A673 (cell line): ENCODE measurements around the gene TMEM138. TPM values are rescaled to one million over a fixed set of nuclear protein-coding genes. Genes with fewer than 3 reads are reported as not detected.

ENCODE experiments used
- BruUV-seq: library from RNA; stranded (reverse); fragments of 400-500 nt; replicated peaks from 2 replicates; lab custom pipeline; 2021; lab: Mats Ljungman, UMichigan
- CTCF ChIA-PET: fragments of 300-600 bp; sonication (Branson Sonifier 250); formaldehyde crosslinking; loops from one replicate; lab custom pipeline; 2022; ENCODE audit warnings: antibody characterized with exemption; lab: Charles Lee
- POLR2A ChIA-PET: fragments of 300-600 bp; sonication (Branson Sonifier 250); formaldehyde crosslinking; loops from one replicate; lab custom pipeline; 2022; ENCODE audit warnings: antibody characterized with exemption; ENCODE audit not compliant: low non-redundant PET; lab: Charles Lee
- DNase-seq: peaks from one replicate; pipeline ENCODE4 v3.0.0-alpha.2; 2015; ENCODE audit warnings: low spot score
- H3K27ac ChIP-seq: fragments of 200-600 bp; sonication (generic); 2 replicates; pipeline ENCODE4 v1.5.1; 2016; ENCODE audit warnings: mixed run types, low read depth, mild to moderate bottlenecking, mixed read lengths, antibody characterized with exemption, low read length; ENCODE audit not compliant: poor library complexity, severe bottlenecking
- H3K27me3 ChIP-seq: fragments of 200-600 bp; sonication (generic); replicated peaks from 2 replicates; pipeline ENCODE4 v1.6.1; 2017; ENCODE audit warnings: mixed run types, low read depth, mild to moderate bottlenecking, mixed read lengths, antibody characterized with exemption, low read length; ENCODE audit not compliant: insufficient read depth, poor library complexity
- H3K36me3 ChIP-seq: fragments of 200-600 bp; sonication (generic); 2 replicates; pipeline ENCODE4 v1.6.1; 2016; ENCODE audit warnings: mixed run types, mild to moderate bottlenecking, mixed read lengths, antibody characterized with exemption, low read length; ENCODE audit not compliant: insufficient read depth, poor library complexity, severe bottlenecking
- H3K4me1 ChIP-seq: fragments of 200-600 bp; sonication (generic); 2 replicates; pipeline ENCODE4 v1.6.1; 2017; ENCODE audit warnings: mixed run types, mild to moderate bottlenecking, mixed read lengths, antibody characterized with exemption, low read length; ENCODE audit not compliant: insufficient read depth, poor library complexity, severe bottlenecking
- H3K4me3 ChIP-seq: fragments of 200-600 bp; sonication (generic); 2 replicates; pipeline ENCODE4 v1.5.1; 2016; ENCODE audit warnings: low read depth, mixed run types, mild to moderate bottlenecking, mixed read lengths, low read length; ENCODE audit not compliant: poor library complexity, severe bottlenecking
- H3K9me3 ChIP-seq: fragments of 200-600 bp; sonication (generic); 2 replicates; pipeline ENCODE4 v1.6.1; 2016; ENCODE audit warnings: mixed run types, low read depth, mild to moderate bottlenecking, mixed read lengths, antibody characterized with exemption, low read length; ENCODE audit not compliant: poor library complexity, severe bottlenecking
- EZH2 ChIP-seq: fragments of 200-600 bp; sonication (generic); IDR thresholded peaks from 2 replicates; pipeline ENCODE4 v1.6.1; 2017; ENCODE audit warnings: borderline replicate concordance, low read depth, mild to moderate bottlenecking, mixed read lengths, antibody characterized with exemption, low read length; ENCODE audit not compliant: poor library complexity, severe bottlenecking
- intact Hi-C: fragments of 100-400 bp; cut with micrococcal nuclease; formaldehyde crosslinking; loops from one replicate; pipeline ENCODE4 v1.10.0; 2022; ENCODE audit not compliant: unreplicated experiment
- total RNA-seq: library from RNA; stranded (reverse); gene quantifications from 2 replicates; pipeline ENCODE4 v1.2.3, GENCODE V29; 2021
- TF ChIP-seq, protein P1 (sequence below): fragments of 300-800, 200-600 bp; sonication (generic); conservative IDR thresholded peaks from 2 replicates; pipeline ENCODE4 v1.5.1; 2017; ENCODE audit warnings: low read depth, mild to moderate bottlenecking, antibody characterized with exemption, low read length, moderate library complexity, mixed read lengths

TMEM138 gene
- total RNA-seq, 1 experiment from 2014 or later = 82.8 TPM

DNA sequence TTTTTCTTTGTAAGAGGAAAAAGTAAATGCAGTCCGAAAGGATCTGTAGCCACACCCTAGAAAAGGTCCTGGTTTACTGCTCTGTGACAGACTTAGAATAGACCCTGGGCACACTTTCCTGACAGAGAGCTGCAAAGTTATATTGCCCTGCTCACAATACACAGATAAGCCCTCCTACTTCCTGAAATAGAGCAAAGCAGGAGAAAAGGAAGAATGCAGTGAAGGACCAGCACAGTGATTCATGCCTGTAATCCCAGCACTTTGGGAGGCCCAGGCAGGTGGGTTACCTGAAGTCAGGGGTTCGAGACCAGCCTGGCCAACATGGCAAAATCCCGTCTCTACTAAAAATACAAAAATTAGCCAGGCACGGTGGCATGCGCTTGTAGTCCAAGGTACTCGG is 2.7 kb upstream of the TMEM138 start:
- no peak overlapping the region for H3K27ac ChIP-seq
- peaks cover 9% of the 10 kb centered on the region for H3K36me3 ChIP-seq
- no peak for DNase-seq
- no peaks in the 10 kb centered on the region for H3K27me3 ChIP-seq
- H3K4me1 ChIP-seq = peaks cover 15% of the 10 kb centered on the region
- intact Hi-C loops = no loop called here
- no TSS peak for BruUV-seq
- H3K9me3 ChIP-seq = no peaks in the 10 kb centered on the region
- TF ChIP-seq, protein P1, sequence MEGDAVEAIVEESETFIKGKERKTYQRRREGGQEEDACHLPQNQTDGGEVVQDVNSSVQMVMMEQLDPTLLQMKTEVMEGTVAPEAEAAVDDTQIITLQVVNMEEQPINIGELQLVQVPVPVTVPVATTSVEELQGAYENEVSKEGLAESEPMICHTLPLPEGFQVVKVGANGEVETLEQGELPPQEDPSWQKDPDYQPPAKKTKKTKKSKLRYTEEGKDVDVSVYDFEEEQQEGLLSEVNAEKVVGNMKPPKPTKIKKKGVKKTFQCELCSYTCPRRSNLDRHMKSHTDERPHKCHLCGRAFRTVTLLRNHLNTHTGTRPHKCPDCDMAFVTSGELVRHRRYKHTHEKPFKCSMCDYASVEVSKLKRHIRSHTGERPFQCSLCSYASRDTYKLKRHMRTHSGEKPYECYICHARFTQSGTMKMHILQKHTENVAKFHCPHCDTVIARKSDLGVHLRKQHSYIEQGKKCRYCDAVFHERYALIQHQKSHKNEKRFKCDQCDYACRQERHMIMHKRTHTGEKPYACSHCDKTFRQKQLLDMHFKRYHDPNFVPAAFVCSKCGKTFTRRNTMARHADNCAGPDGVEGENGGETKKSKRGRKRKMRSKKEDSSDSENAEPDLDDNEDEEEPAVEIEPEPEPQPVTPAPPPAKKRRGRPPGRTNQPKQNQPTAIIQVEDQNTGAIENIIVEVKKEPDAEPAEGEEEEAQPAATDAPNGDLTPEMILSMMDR = no peak
- no peak for TF ChIP-seq EZH2
- ChIA-PET CTCF (interaction anchor here (1.1 kb wide), 1 partner anchor 23 kb away, joined by 4 read pairs; no protein-coding TSS in a partner anchor), POLR2A (interaction anchor here (0.6 kb wide), 2 partner anchors 42 to 66 kb away, joined by 3 to 4 read pairs; no protein-coding TSS in a partner anchor)
- no peak overlapping the region for H3K4me3 ChIP-seq

- H3K27me3 ChIP-seq = no peaks in the 10 kb centered on the region
- H3K4me3 ChIP-seq = peak overlapping the region; percentile 72
- ChIA-PET CTCF (interaction anchor here (0.8 to 2.0 kb wide), 3 partner anchors 15 to 31 kb away, joined by 3 to 12 read pairs (median 3); partner anchors contain the start of gene TMEM216), POLR2A (interaction anchor here (0.5 to 1.4 kb wide), 7 partner anchors 13 to 369 kb away, joined by 3 to 8 read pairs (median 4); partner anchors contain the start of genes DDB1 and TKFC)
- H3K4me1 ChIP-seq = peaks cover 15% of the 10 kb centered on the region
- DNase-seq = no peak
- H3K27ac ChIP-seq = peak overlapping the region; percentile 99
- H3K36me3 ChIP-seq = peaks cover 26% of the 10 kb centered on the region
- intact Hi-C loops = no loop called here
- no peaks in the 10 kb centered on the region for H3K9me3 ChIP-seq
- BruUV-seq = TSS peak; percentile 54
- no peak for TF ChIP-seq EZH2
- TF ChIP-seq, protein P1 = no peak
Measured at GRCh38 chr11:61361237-61361740, 885 bp upstream of the TMEM138 start.

DNA sequence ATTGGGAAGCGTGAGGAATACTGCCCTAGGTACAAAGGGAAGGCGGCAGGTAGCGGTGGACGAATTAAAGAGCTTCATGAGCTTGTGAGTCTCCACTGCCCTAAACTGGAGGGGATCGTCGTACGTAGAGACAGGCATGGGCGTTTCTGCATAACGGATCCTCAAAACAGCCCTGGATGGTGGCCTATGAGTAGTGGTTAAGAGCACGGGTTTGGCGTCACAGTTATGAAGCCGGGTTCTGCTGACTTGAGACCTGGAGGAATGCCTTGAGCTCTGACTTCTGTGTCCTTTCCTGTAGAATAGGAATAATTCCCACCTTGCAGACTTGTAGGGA is 335 bp downstream of the TMEM138 start:
- H3K27ac ChIP-seq = peak overlapping the region; percentile 99
- H3K4me3 ChIP-seq = peak overlapping the region; percentile 72
- intact Hi-C loops = loop anchor here (2.0 kb wide), 1 partner anchor 16 kb away; no protein-coding TSS in a partner anchor
- DNase-seq = peak; percentile 62
- TF ChIP-seq, protein P1 = no peak
- peaks cover 38% of the 10 kb centered on the region for H3K36me3 ChIP-seq
- H3K27me3 ChIP-seq = no peaks in the 10 kb centered on the region
- peaks cover 15% of the 10 kb centered on the region for H3K4me1 ChIP-seq
- ChIA-PET POLR2A (interaction anchor here (1.0 to 1.4 kb wide), 3 partner anchors 16 to 30 kb away, joined by 3 to 8 read pairs (median 5); partner anchors contain the start of genes DDB1, TKFC and TMEM216), CTCF (interaction anchor here (2.0 kb wide), 1 partner anchor 26 kb away, joined by 12 read pairs; no protein-coding TSS in a partner anchor)
- no peaks in the 10 kb centered on the region for H3K9me3 ChIP-seq
- BruUV-seq = TSS peak; percentile 78
